Stimulated activated CD4-positive, alpha-beta T cell treated with anti-CD3 and anti-CD28 coated beads, Interleukin-2, amount 100 ng/mL, for 4 hours (primary cell): ENCODE results near the gene C19orf12.
A peak's percentile ranks its signal among the peaks of the same experiment; 100 is the strongest.

ENCODE experiments used
- DNase-seq: peaks from one replicate; pipeline ENCODE4 v3.0.0-alpha.2; 2020; ENCODE audit warnings: low read depth

C19orf12 gene

GRCh38 chr19:29695765-29696564, 19.1 kb downstream of the C19orf12 start:
- DNase-seq: no peak

- DNase-seq: peak; percentile 72
Measured at GRCh38 chr19:29694669-29695627, 20.1 kb downstream of the C19orf12 start.

- no peak for DNase-seq
Measured at GRCh38 chr19:29694161-29694560, 20.9 kb downstream of the C19orf12 start.

- DNase-seq: peak; percentile 50
Measured at GRCh38 chr19:29690842-29691241, 24.2 kb downstream of the C19orf12 start.

GRCh38 chr19:29687897-29688728, 26.9 kb downstream of the C19orf12 start:
- DNase-seq: no peak

- DNase-seq: no peak
Measured at GRCh38 chr19:29687244-29687896, 27.7 kb downstream of the C19orf12 start.

GRCh38 chr19:29686285-29686805, 28.7 kb downstream of the C19orf12 start:
- no peak for DNase-seq

GRCh38 chr19:29685326-29685725, 29.7 kb downstream of the C19orf12 start:
- no peak for DNase-seq

- no peak for DNase-seq
Measured at GRCh38 chr19:29683009-29683408, 32.1 kb downstream of the C19orf12 start.

- DNase-seq: no peak
Measured at GRCh38 chr19:29682236-29682895, 32.7 kb downstream of the C19orf12 start.

- no peak for DNase-seq
Measured at GRCh38 chr19:29681422-29682235, 33.4 kb downstream of the C19orf12 start.

- no peak for DNase-seq
Measured at GRCh38 chr19:29680937-29681336, 34.1 kb downstream of the C19orf12 start.

GRCh38 chr19:29680447-29680846, 34.6 kb downstream of the C19orf12 start:
- DNase-seq: peak; percentile 59

- no peak for DNase-seq
Measured at GRCh38 chr19:29679598-29680210, 35.4 kb downstream of the C19orf12 start.

- no peak for DNase-seq
Measured at GRCh38 chr19:29678484-29679106, 36.5 kb downstream of the C19orf12 start.

- no peak for DNase-seq
Measured at GRCh38 chr19:29677001-29677817, 37.9 kb downstream of the C19orf12 start.

GRCh38 chr19:29676586-29676985, 38.5 kb downstream of the C19orf12 start:
- no peak for DNase-seq

- no peak for DNase-seq
Measured at GRCh38 chr19:29675650-29676186, 39.3 kb downstream of the C19orf12 start.
